HepG2 (cell line): ENCODE data around the gene GPBAR1. TPM values are rescaled to one million over a fixed set of nuclear protein-coding genes. Genes with fewer than 3 reads are reported as not detected.

Experiments used
- ATF5 ChIP-seq: sonication (generic); formaldehyde crosslinking; IDR thresholded peaks from 2 replicates; pipeline ENCODE4 v1.4.0; 2020; ENCODE audit warnings: mild to moderate bottlenecking, low read depth, missing genetic modification reagents
- FOXO1 ChIP-seq: sonication (generic); formaldehyde crosslinking; IDR thresholded peaks from 2 replicates; pipeline ENCODE4 v1.4.0; 2020; ENCODE audit warnings: missing genetic modification reagents
- GATAD2A ChIP-seq: IDR thresholded peaks from 2 replicates; pipeline ENCODE4 v1.6.1; 2016
- GFI1 ChIP-seq: sonication (generic); formaldehyde crosslinking; IDR thresholded peaks from 2 replicates; pipeline ENCODE4 v1.5.0; 2020; ENCODE audit warnings: missing genetic modification reagents, mild to moderate bottlenecking, borderline replicate concordance
- NFYB ChIP-seq: sonication (generic); formaldehyde crosslinking; IDR thresholded peaks from 2 replicates; pipeline ENCODE4 v1.4.0; 2020; ENCODE audit warnings: missing genetic modification reagents
- NR2F6 ChIP-seq, 2 experiments: IDR thresholded peaks; 2 replicates each; pipeline ENCODE4 v1.6.1; 2016; ENCODE audit warnings: antibody characterized with exemption in 1 of 2, mild to moderate bottlenecking in 1 of 2
- SIN3A ChIP-seq: IDR thresholded peaks from 2 replicates; pipeline ENCODE4 v1.6.1; 2011; ENCODE audit warnings: low read depth, mild to moderate bottlenecking, control low read depth, low read length, borderline replicate concordance
- SOX13 ChIP-seq, 3 experiments: fragments of 450-650 bp in 1 of 3; sonication (generic) in 1 of 3; formaldehyde crosslinking in 1 of 3; IDR thresholded peaks in 2 of 3; conservative IDR thresholded peaks in 1 of 3; 2 replicates each; pipeline versions ENCODE4 v1.5.0 to v1.6.1; 2016 to 2020; ENCODE audit warnings: antibody characterized with exemption in 1 of 3, mild to moderate bottlenecking in 1 of 3, missing compliant biosample characterization in 1 of 3, missing genetic modification reagents in 1 of 3, moderate library complexity in 1 of 3
- TBX3 ChIP-seq: fragments of 450-650 bp; IDR thresholded peaks from 2 replicates; pipeline ENCODE4 v1.6.1; 2017; ENCODE audit warnings: antibody characterized with exemption, mild to moderate bottlenecking, inconsistent platforms, borderline replicate concordance
- ZBTB40 ChIP-seq, 2 experiments: fragments of 450-650 bp in 1 of 2; sonication (generic) in 1 of 2; formaldehyde crosslinking in 1 of 2; IDR thresholded peaks; 2 replicates each; pipeline versions ENCODE4 v1.6.1 to v1.8.0; 2016 to 2022; ENCODE audit warnings: antibody characterized with exemption in 1 of 2, mild to moderate bottlenecking in 1 of 2, missing genetic modification reagents in 1 of 2
- ZMYM2 ChIP-seq: sonication (generic); formaldehyde crosslinking; IDR thresholded peaks from 2 replicates; pipeline ENCODE4 v1.8.0; 2022; ENCODE audit warnings: mild to moderate bottlenecking, missing genetic modification reagents
- ZNF124 ChIP-seq: sonication (generic); formaldehyde crosslinking; IDR thresholded peaks from 2 replicates; pipeline ENCODE4 v1.4.0; 2020; ENCODE audit warnings: missing genetic modification reagents
- ZNF251 ChIP-seq: sonication (generic); formaldehyde crosslinking; IDR thresholded peaks from 2 replicates; pipeline ENCODE4 v1.9.0; 2021; ENCODE audit warnings: mild to moderate bottlenecking, missing genetic modification reagents
- ZNF710 ChIP-seq: sonication (generic); formaldehyde crosslinking; IDR thresholded peaks from 2 replicates; pipeline ENCODE4 v1.5.0; 2020; ENCODE audit warnings: mild to moderate bottlenecking, missing genetic modification reagents, borderline replicate concordance
- ZNF746 ChIP-seq: sonication (generic); formaldehyde crosslinking; IDR thresholded peaks from 2 replicates; pipeline ENCODE4 v1.8.0; 2022; ENCODE audit warnings: mild to moderate bottlenecking, missing genetic modification reagents
- polyA plus RNA-seq, 8 experiments: library from polyadenylated mRNA; depleted of rRNA in 3 of 8; stranded (reverse) in 7 of 8; unstranded in 1 of 8; fragments of >200 nt; fragmentation: Illumina TruSeq in 4 of 8; extraction: Trizol in 4 of 8; gene quantifications; 2 replicates each; pipeline versions ENCODE4 v1.2.1 to v1.2.3, GENCODE V29; 2011 to 2016; ENCODE audit warnings: low read depth in 4 of 8, missing spikeins in 1 of 8, mixed read lengths in 1 of 8; ENCODE audit not compliant: insufficient read depth in 1 of 8
- total RNA-seq, 5 experiments: library from RNA; depleted of rRNA; stranded (reverse); fragments of >200 nt; fragmentation: Illumina TruSeq; extraction: Trizol; gene quantifications; 2 replicates each; pipeline ENCODE4 v1.2.3, GENCODE V29; 2016; ENCODE audit warnings: low read depth in 1 of 5

The GPBAR1 gene
- total and polyA plus RNA-seq, 2 of the 13 experiments (the other 11 are each of a cell fraction or from before 2014, with no cell fraction given), result 0.05 to 0.09 TPM

- no peak for TF ChIP-seq ZBTB40 (IDR thresholded peaks at IDR 0.05)
- TF ChIP-seq ZBTB40 (CRISPR knock-in tag; IDR thresholded peaks at IDR 0.05), result 0 out of 2 replicates have a peak, but pooled peaks have one; percentile 22
- TF ChIP-seq ZMYM2 (CRISPR knock-in tag), result 0 out of 2 replicates have a peak, but pooled peaks have one; percentile 42
- TF ChIP-seq FOXO1, result 0 out of 2 replicates have a peak, but pooled peaks have one; percentile 11
- no peak for TF ChIP-seq ZNF124 (CRISPR knock-in tag)
- TF ChIP-seq ZNF710 (CRISPR knock-in tag), result 0 out of 2 replicates have a peak, but pooled peaks have one; percentile 59
- no peak for TF ChIP-seq ATF5
- TF ChIP-seq NR2F6 (IDR thresholded peaks at IDR 0.05), result peak; percentile 50; the same call in 1 of the 2 replicates
- peak; percentile 12; the same call in 1 of the 2 replicates for TF ChIP-seq NR2F6 (CRISPR knock-in tag; IDR thresholded peaks at IDR 0.05)
- TF ChIP-seq GATAD2A (CRISPR knock-in tag), result peak; percentile 31; the same call in 1 of the 2 replicates
- TF ChIP-seq SIN3A, result 0 out of 2 replicates have a peak, but pooled peaks have one; percentile 36
- TF ChIP-seq TBX3, result peak; percentile 63; the same call in 1 of the 2 replicates
- no peak for TF ChIP-seq ZNF251 (CRISPR knock-in tag)
- TF ChIP-seq SOX13 (IDR thresholded peaks at IDR 0.05), result no peak; the same call in 1 of the 2 replicates
- peak in 1 of 2 experiments; percentile 51; a peak in 1 of 4 replicates for TF ChIP-seq SOX13 (CRISPR knock-in tag; conservative IDR thresholded peaks at IDR 0.05 in 1 of 2, IDR thresholded peaks at IDR 0.05 in 1 of 2)
- TF ChIP-seq ZNF746 (CRISPR knock-in tag), result 0 out of 2 replicates have a peak, but pooled peaks have one; percentile 20
- peak; percentile 98 for TF ChIP-seq GFI1 (CRISPR knock-in tag)
- TF ChIP-seq NFYB (CRISPR knock-in tag), result peak; percentile 22; the same call in 1 of the 2 replicates
Measured at GRCh38 chr2:218312267-218312756, 51.5 kb downstream of the GPBAR1 start (continued).
